NCI-H146 treated with DMSO at 0.1 percent for 48 hours (cell line): ENCODE results near the gene ADORA1.

ENCODE experiments used
- DNase-seq: peaks from one replicate; lab custom pipeline; 2025; ENCODE audit not compliant: unreplicated experiment; lab: John Stamatoyannopoulos, UW

ADORA1 gene

DNA sequence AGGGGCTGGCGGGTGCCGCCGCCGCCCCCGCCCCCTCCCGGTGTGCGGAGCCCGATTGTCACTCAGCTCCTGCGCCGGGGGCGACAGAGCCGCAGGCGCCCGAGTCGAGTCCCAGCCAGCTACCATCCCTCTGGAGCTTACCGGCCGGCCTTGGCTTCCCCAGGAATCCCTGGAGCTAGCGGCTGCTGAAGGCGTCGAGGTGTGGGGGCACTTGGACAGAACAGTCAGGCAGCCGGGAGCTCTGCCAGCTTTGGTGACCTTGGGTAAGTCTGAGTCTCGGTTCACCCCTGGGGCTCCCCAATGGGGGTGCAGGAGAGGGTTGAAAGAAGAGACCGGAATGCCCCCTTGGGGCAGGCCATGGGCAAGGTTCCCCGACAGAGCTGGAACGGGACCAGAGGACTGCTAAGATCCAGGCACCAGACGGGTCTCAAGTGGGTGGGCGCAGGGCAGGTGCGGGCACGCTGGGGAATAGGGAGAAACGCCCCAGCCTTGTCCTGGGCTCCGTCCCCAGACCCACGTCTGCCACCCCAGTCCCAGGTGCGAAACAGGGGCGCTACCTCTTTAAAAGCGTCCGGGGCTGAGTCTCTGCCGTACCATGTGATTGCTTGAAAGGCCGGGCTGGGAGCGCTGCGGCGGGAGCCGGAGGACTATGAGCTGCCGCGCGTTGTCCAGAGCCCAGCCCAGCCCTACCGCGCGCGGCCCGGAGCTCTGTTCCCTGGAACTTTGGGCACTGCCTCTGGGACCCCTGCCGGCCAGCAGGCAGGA, at the start of gene ADORA1:
TSS of gene ADORA1 (plus strand) at position 61 of the 765 bp plus-strand sequence. CDS start 1,116 bp downstream, outside the sequence.
- DNase-seq = peak; percentile 23

DNA sequence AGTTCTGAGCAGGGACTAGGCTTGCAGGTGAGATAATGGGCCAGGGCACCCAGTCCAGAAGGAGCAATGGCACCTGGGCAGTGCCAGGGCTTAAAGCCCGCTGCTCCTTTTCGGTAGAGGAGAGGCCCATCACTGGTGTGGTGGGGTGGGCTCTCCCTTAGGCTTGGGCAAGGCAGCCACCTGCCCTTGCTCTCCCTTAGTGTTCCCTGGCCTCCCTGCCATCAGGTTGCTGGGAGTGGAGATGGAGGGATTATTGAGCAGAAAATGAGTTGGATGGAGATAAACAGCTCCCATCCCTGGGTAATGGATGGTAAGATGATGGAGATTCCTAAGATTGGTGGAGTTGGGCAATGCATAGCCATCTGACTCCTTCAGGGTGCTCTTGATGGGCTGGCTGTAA, 49.6 kb upstream of the ADORA1 start:
- no peak for DNase-seq

DNA sequence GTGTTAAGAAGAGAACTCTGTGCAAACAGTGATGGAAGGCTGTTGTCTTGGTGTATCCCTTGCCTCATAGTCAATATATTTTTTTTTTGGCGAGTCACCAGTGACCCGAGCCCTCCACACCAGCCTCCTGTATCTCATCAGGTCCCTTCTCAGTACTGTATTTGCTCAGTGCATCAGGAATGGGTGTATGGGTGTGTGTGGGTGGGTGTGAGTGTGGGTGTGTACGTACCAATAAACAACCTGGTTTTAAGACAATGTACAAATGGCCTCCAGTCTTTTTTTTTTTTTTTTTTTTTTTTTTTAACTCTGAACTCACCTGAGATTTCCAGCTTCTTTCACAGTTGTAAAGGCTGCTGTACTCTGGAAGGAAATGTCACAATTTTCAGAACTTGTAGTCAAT, 49.0 kb upstream of the ADORA1 start:
- no peak for DNase-seq

DNA sequence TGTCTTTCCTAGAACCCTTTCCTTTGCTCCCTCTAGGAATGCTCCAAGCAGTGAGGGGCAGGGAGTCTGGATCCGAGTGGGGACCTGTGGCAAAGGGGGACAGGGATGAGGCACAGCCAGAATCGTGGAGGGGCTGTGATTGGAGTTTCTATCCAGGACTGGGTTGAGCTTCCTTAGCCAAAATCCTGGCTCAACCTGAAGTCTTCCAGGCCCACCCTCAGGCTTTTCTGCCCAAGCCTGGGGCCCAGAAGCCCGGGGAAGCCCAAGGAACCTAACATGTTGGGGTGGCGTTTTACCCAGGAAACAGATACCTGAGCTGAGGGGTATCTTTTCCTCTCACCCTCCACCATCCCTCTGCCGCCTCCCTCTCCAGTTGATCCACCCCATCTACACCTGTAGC, 47.1 kb upstream of the ADORA1 start:
- no peak for DNase-seq

DNA sequence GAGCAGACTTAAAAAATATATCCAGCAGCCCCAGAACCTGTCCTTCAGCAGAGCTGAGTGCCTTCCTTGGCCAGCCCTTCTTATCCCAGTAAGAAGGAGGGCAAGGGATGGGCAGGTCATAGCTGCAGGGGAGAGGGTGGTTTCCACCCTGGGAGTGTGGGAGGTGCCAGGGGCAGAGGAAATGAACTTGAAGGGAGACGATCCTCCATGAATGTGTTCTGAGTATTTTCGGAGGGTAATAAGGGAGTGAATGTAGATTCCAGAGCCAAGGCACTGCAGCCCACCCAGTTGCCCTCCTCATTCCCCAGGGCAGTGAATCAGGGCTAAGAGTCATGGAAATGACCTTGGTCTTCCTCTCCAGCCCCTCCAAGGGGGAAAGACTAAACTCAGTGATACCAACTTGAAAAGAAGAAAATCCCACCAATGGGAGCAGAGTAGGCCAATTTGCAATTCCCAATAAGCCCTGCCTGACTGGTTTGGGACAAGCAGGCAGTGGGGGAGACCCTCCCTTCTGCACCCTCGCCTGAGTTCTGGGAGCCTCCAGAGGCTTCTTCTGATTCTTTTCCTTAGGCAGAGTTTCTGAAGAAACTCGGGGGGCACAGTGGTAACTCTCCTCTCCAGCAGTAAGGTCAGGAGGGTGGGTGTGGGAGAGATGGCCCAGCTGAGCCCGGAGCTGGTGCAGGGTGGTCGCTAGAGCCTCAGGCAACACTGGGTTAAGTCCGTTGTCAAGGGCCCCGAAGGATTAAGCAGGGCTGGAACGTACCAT, 45.9 kb upstream of the ADORA1 start:
- no peak for DNase-seq

DNA sequence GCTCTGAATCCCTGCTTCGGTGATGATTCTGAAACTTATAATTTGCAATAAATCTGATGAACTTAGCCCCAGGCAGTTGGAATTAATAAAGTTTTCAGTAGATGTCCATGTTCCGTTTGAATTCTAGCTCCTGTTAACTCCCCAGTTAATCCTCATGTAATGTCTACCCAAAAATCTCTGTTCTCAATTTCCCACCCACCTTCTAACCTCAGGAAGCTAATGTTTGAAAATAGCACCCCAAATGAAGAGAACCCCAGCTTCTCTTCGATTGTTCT, 45.4 kb upstream of the ADORA1 start:
- no peak for DNase-seq

DNA sequence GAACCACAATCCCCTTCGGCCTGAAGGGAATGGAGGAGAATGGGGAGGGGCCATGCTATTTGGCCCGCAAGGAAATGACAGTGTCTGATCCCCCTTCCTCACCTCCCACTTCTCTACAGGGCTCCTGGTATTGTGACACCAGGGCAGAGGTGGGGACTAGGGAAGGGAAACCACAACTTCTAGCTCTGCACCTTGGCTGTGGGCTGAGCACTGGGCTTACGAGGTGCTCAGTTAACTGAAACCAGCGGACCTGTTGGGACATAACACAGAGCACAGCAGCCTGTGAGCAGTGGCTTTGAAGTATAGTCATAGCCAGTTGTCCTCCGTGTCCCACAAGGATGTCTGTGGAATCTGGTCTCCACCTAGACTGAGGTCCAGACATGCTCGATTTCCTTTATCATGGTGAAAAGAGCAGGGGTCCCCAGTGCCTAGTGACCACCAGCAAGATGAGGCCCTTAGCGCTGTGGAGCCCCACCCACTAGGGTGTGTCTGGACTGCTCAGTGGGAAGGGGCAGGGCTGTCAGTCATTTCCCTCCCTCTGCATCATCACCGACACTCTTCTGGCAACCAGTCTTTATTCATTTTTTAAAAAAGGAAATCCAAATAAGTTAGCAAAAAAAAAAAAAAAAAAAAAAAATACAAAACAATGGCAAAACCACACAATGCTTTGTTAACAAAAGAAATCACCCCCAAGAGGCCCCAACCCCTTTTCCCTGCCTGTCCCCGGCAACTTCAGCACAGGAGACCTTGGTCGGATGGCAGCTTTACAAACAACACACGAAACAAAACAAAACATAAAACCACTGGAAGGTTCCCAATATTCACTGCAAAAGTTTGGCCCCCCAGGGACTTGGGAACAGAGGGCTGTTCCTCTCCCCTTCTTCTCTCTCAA, 44.7 kb upstream of the ADORA1 start:
- DNase-seq = no peak

DNA sequence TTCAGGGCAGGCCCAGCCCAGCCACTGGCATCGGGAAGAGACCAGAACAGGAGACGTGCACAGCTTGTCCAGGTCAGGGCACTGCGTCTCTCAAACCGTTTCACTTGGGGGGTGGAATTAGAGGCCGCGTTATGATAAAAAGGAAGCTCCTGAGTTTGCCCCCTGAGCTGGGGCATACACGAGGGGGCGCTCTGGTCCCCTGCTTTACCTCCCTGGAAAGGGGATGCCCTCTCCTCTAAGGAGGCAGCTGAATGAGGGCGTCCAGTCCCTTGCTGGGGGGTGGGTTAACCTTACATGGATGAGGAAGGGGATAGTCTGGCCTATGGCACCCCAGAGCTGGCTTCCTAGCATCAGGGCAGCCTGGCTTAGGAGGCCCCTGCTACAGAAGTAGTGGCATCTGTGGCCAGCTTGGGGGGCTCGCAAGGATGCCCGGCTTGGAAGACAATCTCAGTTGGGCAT, 44.0 kb upstream of the ADORA1 start:
- DNase-seq = no peak

DNA sequence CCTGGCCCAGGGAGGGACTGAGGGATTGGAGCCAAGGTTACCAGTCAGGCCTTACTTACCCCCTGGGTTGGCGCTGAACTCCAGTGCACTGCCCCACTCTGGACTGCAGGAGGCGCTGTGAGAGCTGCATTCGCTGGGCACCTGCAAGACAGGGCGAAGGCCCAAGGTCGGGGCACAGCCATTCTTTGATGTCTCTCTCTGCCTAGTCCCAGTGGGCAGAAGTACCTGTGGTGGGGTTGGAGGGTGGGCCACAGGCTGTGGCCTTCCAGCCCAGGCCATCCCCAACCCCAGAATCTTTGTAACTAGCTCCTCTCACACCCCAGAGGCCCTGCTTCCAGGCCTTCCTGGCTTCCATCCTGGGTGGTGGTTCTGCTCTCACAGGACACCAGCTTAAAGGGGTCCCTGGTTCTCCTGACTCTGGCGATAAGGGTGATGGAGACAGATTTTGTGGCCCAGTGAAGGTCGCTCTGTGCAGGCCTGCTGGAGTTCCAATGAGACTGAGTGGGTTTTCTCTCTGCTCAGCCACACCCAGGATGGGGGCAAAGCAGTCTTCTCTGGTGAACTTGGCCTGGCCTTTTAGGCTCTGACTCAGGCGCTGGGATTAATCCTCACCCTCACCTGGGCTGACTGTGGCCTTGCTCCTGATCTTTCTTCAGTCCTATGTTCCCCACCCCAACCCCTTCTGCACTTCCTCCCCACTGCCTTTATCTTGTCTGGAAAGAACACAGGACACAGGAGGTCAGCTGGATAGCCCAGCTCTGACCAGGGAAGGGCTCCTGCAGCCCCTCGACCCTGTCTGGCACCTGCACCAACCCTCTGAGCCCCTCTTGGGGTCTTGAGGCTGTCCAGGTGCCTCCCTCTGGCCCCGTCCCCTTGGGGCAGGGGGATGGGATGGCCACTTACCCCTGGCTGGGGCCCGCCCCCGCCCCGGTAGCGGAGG, 42.7 kb upstream of the ADORA1 start:
- no peak for DNase-seq

DNA sequence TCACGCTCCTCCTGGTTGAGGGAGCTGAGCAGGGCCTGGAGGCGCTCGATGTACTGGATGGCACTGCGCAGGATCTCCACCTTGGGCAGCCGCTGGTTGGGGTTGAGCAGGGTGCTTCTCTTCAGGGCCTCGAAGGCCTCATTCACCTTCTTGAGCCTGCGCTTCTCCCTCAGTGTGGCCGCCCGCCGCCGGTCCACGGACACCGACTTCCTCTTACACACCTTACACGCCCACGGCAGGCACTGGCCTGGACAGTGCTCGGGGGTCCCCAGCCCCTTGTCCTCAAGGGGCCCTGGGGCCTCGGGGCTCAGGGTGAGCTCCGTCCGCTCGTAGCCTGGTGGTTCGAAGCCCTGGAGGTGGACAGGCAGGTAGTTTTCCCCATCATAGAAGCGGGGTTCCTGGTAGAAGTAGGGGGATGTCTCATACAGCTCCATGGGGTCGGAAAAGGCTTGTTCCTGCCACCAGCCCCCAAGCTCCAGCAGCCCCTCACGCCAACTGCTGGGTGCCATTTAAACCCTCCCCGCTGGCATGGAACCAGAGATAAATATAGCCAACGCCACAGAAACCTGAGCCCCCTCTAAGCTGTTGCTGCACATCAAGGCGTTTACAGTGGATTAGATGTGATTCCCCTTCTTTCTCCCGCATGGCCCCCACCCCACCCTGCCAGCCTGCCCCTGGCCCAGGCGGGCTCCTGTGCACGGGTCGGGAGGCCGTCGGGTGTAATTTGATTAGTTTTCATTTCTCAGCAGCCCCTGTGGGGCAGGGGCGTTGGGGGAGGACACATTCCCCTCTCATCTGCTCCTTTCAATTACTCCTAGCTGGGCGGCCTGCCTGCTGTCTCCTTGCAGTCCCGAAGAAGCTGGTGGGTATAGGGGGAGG, 41.8 kb upstream of the ADORA1 start, which contains the start of gene MYOG:
TSS of gene MYOG (minus strand) at position 485 of the 879 bp plus-strand sequence. CDS start at position 434, 51 bp downstream.
- no peak for DNase-seq

DNA sequence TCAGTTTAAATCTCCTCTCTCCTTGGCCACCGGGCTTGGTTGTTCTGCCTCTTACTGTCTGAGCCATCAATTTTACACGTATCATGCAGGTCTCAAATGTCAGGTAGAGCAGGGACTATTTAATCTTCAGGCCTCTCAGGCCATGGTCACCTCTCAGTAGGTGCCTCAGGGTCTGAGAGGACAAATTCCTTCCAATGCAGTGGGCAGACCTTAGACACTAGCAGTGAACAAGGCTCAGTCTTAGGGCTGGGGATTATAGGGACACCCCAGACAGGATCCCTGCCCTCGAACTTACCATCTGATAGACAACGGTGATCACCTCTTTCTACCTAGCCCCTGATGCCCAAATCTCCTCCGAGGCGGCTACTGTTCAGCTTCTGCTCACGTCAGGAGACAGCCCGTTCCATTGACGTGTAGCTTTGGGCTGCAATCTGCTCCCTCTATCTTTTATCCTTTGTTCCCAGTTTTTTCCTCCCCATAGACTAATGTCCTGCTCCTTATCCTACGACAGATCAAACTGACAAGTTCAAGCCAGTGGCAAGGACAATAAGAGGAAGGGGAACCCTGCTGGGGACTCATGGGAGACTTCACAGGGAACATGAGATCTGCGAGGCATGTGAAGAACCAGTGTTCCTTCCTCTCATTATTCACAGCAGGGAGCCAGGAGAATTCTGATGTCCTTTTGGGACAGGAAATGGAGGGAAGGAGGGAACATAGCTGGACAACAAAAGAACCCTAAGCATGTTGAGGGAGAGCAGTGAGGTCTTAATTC, 40.3 kb upstream of the ADORA1 start:
- no peak for DNase-seq

DNA sequence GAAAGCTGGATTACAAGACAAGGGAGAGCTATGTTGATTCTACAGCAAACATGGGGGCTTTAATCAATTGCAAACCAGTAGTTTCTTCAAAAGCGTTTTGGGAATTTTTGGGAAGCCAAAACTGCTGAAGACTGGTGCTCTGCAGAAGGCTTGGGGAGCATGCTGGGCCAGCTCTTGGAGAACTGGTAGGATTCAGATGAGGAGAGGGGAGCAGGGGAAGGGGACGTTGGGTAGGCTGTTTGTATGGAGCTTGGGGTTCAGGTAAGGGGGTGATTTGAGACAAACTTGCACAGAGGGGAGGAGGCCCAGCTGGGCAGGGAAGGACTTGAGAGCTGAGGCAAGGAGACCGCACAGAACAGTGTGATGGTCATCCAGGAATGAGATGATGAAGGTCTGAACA, 39.1 kb upstream of the ADORA1 start:
- no peak for DNase-seq

DNA sequence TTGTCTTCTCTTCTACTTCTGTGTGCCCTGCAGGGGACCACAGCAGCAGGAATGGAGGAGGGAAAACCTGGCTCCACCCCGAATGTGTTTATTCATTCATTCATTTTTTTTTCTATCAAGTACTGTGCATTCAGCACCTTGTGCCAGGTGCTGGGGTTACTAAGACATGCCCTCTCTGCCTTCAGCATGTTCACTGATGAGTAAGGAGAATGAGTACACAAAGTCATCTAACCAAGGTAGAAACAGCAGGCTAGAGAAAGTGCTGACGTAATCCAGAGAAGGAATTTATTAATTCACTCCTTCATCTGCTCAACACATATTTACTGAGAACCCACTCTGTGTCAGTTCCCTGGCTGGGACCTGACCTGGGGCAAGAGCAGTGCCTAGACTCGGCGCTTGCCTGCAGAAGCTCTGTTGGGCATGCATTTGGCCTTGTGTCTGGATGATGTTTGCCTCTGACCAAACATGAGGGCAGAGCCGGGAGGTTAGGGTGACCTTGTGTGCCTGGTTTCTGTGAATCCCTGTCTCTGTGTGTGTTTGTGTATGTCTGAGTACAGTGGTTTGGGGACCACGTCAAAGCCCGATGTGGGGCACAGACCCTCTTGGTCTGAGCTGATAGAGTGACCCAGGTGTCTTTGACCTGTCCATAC, 38.4 kb upstream of the ADORA1 start:
- no peak for DNase-seq

DNA sequence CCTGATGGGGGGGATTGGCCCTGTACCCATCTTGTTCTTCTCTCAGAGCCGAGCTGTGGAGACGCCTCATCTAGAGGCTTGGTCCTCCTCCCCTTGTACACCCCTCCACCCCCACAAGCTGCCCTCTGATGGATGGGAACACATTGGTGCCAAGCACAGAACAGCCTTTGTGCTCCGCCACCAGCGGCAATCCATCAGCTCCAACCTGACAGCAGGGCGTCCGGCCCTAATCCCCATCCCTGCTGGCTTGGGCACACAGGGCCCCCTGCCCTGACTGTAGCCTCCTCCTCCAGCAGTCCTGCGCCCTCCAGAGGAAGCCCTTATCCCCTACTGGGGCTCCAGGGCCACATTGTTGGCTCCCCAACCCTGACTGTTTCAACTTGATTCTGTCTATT, 37.9 kb upstream of the ADORA1 start:
- DNase-seq = no peak

DNA sequence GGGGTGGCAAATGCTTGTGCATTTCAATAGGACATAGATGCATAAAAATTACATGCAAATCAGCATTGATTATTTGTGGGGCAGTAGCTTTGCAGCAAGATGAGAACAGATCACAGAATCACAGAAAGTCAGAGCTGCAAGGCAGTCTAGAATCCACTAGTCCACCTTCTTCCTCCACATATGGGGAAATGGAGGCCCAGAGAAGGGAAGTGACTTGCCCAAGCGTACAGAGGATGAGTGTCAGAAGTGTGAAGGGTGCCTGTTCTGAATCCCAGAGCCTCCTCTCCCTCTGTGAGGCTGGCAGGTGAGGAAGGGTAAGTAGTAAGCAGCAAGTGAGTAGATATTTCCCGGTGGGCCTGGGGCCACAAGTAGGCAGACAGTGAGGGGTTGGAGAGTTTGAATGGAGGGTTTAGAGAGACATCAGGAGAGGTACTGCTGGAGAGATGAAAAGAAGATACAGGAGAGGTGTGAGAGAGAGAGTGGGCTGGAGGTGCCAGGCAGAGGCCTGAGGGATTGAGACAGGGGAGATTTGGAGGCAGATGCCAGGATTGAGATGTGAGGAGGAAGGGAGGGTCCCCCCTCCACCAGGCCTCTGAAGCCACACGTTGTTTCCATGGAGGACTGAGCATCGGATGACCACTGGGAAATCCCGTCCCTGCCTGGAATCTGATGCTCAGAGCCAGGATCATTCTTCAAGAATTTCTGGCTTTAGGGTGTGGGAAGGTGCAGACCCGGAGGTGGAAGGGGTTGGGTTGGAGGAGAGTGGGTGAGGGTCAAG, 36.9 kb upstream of the ADORA1 start:
- DNase-seq = no peak

DNA sequence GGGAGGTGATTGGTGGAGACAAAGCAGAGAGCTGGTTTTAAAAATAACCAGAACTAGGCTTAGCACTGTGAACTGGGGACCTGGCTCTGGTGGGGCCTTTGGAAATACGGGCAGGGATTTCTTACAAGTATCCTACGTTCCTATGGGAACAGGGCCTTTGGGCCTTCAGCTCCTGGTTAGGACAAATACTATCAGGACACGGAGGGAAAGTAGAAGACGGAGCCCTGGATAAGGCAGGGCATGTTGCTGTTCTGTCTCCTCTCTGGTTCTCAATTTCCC, 36.4 kb upstream of the ADORA1 start:
- no peak for DNase-seq

DNA sequence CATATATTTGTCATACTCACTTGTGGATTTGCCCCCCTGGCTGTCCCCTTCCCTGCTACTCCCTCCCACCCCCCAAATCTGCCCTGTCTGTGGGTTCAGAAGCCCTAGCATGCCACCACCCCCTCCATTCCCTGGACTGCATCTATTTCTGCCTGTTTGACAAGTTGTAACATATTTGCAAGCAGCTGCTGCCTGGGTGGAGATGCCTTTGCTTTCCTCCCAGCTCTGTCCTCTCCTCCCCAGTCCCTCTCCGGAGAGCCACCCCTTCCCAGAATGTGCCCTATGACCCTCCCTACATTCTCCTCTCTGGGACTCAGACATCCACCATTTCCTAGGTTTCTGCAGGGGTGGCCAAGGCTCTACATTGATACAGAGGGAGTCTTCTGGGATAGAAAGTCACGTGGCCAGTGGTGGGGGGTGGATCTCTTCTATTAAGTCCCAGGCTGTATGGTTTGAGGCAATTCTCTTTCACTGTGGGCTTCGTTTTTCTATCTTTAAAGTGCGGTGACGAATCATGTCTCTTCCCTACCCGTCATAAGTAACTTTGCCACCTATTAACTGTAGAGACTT, 35.7 kb upstream of the ADORA1 start:
- no peak for DNase-seq
